ENCODE measurements around the gene HMGN1. TPM values are rescaled to one million over a fixed set of nuclear protein-coding genes. Genes with fewer than 3 reads are reported as not detected.

Gene HMGN1
- total and polyA plus RNA-seq, 2 donors (not counting 1 experiment from before 2014, with no cell fraction given): 117 to 317 TPM

DNA sequence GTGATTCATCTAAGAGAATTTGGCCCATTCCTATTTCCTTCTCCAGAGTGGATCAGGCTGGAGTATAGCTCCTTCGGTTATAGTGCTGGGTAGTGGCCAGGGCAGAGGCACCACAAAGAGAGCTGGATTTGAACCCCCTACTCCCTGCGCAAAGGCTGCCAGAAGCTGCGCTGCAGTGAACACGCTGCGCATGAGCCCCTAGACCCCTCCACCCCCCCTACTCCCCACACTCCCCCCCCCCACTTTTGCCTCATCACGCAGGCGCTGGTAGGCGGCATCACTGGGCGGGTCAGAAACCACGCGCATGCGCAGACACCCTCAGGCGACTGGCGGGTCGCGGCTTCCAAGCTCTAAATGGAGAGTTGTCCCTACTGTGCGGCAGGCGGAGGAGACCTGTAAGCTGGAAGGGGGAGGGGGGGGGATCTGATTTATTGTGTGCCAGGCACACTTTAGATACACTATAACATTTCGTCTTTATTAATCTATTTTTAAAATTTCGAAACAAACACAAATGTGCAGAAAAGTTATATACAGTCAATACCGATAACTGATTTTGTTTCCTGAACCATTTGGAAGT, 38.7 kb upstream of the HMGN1 start:
- Histone ChIP-seq H3K4me2 (replicated peaks; ENCODE audit: low read depth, low read length, poor library complexity, severe bottlenecking) (peak overlapping the region; percentile 91), H3K36me3 (replicated peaks in 1 of 2; ENCODE audit: control extremely low read depth in 1 of 2, control insufficient read depth in 1 of 2, extremely low read depth in 1 of 2, insufficient read depth in 2 of 2, low read length in 1 of 2) (peaks cover 0 to 10% of the 10 kb centered on the region in 2 experiments), H3K4me3 (ENCODE audit: control extremely low read depth in 1 of 5, extremely low read depth in 1 of 5, insufficient read depth in 1 of 5, low read depth in 2 of 5, low read length in 4 of 5) (peak overlapping the region; percentile 38 to 63 (median 56)), H4K20me1 (ENCODE audit: control insufficient read depth, insufficient read depth, low read length, poor library complexity, severe bottlenecking) (peaks cover 9% of the 10 kb centered on the region), H3K4me1 (ENCODE audit: control insufficient read depth in 2 of 2, insufficient read depth in 2 of 2, low read length in 2 of 2) (peaks cover 11 to 18% of the 10 kb centered on the region in 2 donors), H3K27me3 (replicated peaks in 1 of 4; ENCODE audit: control extremely low read depth in 1 of 4, control insufficient read depth in 3 of 4, insufficient read depth in 4 of 4, low read length in 3 of 4) (no peaks in the 10 kb centered on the region), H2AFZ (ENCODE audit: insufficient read depth, low read depth, low read length, poor library complexity, severe bottlenecking) (peak overlapping the region; percentile 77), H3K9me3 (ENCODE audit: control extremely low read depth in 1 of 3, control insufficient read depth in 2 of 3, insufficient read depth in 1 of 3, low read length in 2 of 3) (no peaks in the 10 kb centered on the region), H3K79me2 (ENCODE audit: control insufficient read depth, insufficient read depth, low read length) (peaks cover 42% of the 10 kb centered on the region), H3K27ac (ENCODE audit: low read length in 2 of 2) (peak overlapping the region; percentile 8 to 47), H3K9ac (ENCODE audit: low read length) (peak overlapping the region; percentile 66)
- ATAC-seq (ENCODE audit: low read depth) (peak; percentile 67), DNase-seq (peak; percentile 89)
- Mint-ChIP-seq H3K4me3 (peak overlapping the region; percentile 94), H3K4me1 (peaks cover 25% of the 10 kb centered on the region), H3K27me3 (no peaks in the 10 kb centered on the region), H3K27ac (peak overlapping the region; percentile 86), H3K9me3 (ENCODE audit: insufficient read depth) (no peaks in the 10 kb centered on the region)
- ChIA-PET POLR2A (interaction anchor here (0.6 to 2.1 kb wide), 5 partner anchors 12 to 1824 kb away, joined by 3 to 8 read pairs (median 5); partner anchors contain the start of gene HMGN1), CTCF (interaction anchor here (0.6 to 1.6 kb wide), 21 partner anchors 9 to 1675 kb away, joined by 3 to 12 read pairs (median 4); partner anchors contain the start of gene PSMG1)
- WGBS (ENCODE audit: insufficient coverage): 0% methylated on average over 3 of the region's 21 CpGs
- intact Hi-C loops (cut with micrococcal nuclease): loop anchor here (1.0 to 2.0 kb wide), 5 partner anchors 7 to 204 kb away; partner anchors contain the start of genes HMGN1, LCA5L and PSMG1
- TF ChIP-seq EZH2 (IDR thresholded peaks at IDR 0.05; ENCODE audit: borderline replicate concordance, insufficient read depth, low read depth, low read length, poor library complexity, severe bottlenecking) (no peak), CTCF (IDR thresholded peaks at IDR 0.05) (no peak)

DNA sequence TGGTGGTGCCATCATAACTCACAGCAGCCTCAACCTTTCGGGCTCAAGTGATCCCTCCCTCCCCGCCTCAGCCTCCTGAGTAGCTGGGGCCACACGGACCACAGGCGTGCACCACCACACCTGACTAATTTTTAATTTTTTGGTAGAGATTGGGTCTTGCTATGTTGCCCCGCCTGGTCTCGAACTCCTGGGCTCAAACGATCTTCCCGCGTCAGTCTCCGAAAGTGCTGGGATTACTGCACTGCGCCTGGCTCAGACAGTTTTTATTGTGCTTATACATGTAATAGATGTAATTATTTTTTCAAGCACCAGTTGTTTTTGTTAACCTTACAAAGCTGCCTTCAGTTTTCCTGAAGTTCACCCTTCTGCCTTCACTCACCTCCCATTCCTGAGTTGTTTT, 38.0 kb upstream of the HMGN1 start:
- Histone ChIP-seq H3K36me3 (replicated peaks in 1 of 2; ENCODE audit: control extremely low read depth in 1 of 2, control insufficient read depth in 1 of 2, extremely low read depth in 1 of 2, insufficient read depth in 2 of 2, low read length in 1 of 2) (peaks cover 0 to 3% of the 10 kb centered on the region in 2 experiments), H3K9ac (ENCODE audit: low read length) (no peak overlapping the region)
- CTCF ChIA-PET: interaction anchor here (0.9 to 1.6 kb wide), 8 partner anchors 8 to 652 kb away, joined by 3 to 12 read pairs (median 4); partner anchors contain the start of gene PSMG1

More for the DNA sequence above, 38.0 kb upstream of the HMGN1 start:
- TF ChIP-seq CTCF (IDR thresholded peaks at IDR 0.05) (no peak), EZH2 (IDR thresholded peaks at IDR 0.05; ENCODE audit: borderline replicate concordance, insufficient read depth, low read depth, low read length, poor library complexity, severe bottlenecking) (no peak)
- Mint-ChIP-seq H3K27me3 (no peaks in the 10 kb centered on the region), H3K4me3 (peak overlapping the region; percentile 94), H3K9me3 (ENCODE audit: insufficient read depth) (no peaks in the 10 kb centered on the region), H3K4me1 (peaks cover 30% of the 10 kb centered on the region), H3K27ac (no peak overlapping the region)
- H3K27ac ChIP-seq (ENCODE audit: low read length in 2 of 2): peak overlapping the region in 1 of 2 donors; percentile 47
- peaks cover 9% of the 10 kb centered on the region for H4K20me1 ChIP-seq (ENCODE audit: control insufficient read depth, insufficient read depth, low read length, poor library complexity, severe bottlenecking)
- H3K9me3 ChIP-seq (ENCODE audit: control extremely low read depth in 1 of 3, control insufficient read depth in 2 of 3, insufficient read depth in 1 of 3, low read length in 2 of 3): no peaks in the 10 kb centered on the region
- no CpG with 5 or more reads among the region's 11 CpGs for WGBS (ENCODE audit: insufficient coverage)
- no peak overlapping the region for H3K4me3 ChIP-seq (ENCODE audit: control extremely low read depth in 1 of 5, extremely low read depth in 1 of 5, insufficient read depth in 1 of 5, low read depth in 2 of 5, low read length in 4 of 5)
- POLR2A ChIA-PET: interaction anchor here (2.1 kb wide), 1 partner anchor 38 kb away, joined by 8 read pairs; the partner anchor contains the start of gene HMGN1
- intact Hi-C loops (cut with micrococcal nuclease): loop anchor here (1.0 to 2.0 kb wide), 2 partner anchors 38 to 58 kb away; partner anchors contain the start of genes HMGN1 and LCA5L
- H3K4me1 ChIP-seq (ENCODE audit: control insufficient read depth in 2 of 2, insufficient read depth in 2 of 2, low read length in 2 of 2): peaks cover 11 to 18% of the 10 kb centered on the region in 2 donors
- H3K79me2 ChIP-seq (ENCODE audit: control insufficient read depth, insufficient read depth, low read length): peaks cover 42% of the 10 kb centered on the region
- H3K27me3 ChIP-seq (replicated peaks in 1 of 4; ENCODE audit: control extremely low read depth in 1 of 4, control insufficient read depth in 3 of 4, insufficient read depth in 4 of 4, low read length in 3 of 4): no peaks in the 10 kb centered on the region
- H2AFZ ChIP-seq (ENCODE audit: insufficient read depth, low read depth, low read length, poor library complexity, severe bottlenecking): peak overlapping the region; percentile 77
- DNase-seq: no peak
- no peak for ATAC-seq (ENCODE audit: low read depth)
- H3K4me2 ChIP-seq (replicated peaks; ENCODE audit: low read depth, low read length, poor library complexity, severe bottlenecking): peak overlapping the region; percentile 91
